ENCODE data around the gene OR1J2.

Gene OR1J2

DNA sequence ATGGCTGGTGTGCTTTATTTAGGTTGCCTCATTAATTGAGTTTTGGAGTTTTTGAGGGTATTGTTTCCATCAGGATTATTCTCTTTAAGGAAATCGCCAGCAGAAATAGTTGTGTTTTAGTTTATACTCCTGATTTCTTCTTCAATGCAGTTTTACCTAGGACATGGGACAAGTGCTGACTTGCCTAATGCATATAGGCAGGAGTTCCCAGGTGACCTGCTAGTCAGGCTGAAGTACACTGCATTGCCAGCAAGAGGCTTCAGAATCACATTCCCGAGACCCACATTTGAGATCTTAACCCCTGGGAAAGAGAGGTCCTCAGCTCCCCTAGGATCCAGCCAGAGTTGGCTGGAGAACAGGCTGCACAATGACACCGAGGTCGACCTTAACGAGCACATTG lies 40.8 kb downstream of the OR1J2 start:
- no peak for DNase-seq (ENCODE audit: low read depth)

DNA sequence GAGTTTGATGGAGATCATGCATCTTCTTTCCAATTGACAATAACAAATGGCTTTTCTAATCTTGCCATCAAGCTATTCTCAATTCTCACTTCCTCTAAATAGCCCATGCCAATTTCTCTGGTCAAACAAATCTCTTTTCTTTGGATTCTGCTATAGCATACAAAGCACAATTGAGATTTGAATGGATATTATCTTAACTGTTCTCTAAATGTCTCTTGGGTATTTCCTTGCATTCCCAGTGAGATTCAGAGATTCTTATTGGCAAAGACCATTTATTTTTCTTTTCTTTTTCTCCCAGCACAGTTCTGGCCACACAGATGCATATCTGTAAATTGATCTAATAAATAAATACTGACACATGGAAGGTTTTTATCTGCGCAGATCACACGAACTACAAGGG lies 42.2 kb downstream of the OR1J2 start, which contains the start of gene OR1N2:
TSS of gene OR1N2 (plus strand) at position 301 of the 400 bp plus-strand sequence. CDS start 100 bp downstream, outside the sequence.
- no peak for DNase-seq (ENCODE audit: low read depth)

Measured in HS-27A (cell line).